ENCODE results near the gene DARS2.

- TF ChIP-seq CTCF (IDR thresholded peaks at IDR 0.05; ENCODE audit: low read depth, low read length) (no peak), POLR2A (IDR thresholded peaks at IDR 0.05; ENCODE audit: extremely low read depth, insufficient read length) (no peak), MAX (IDR thresholded peaks at IDR 0.05; ENCODE audit: low read depth, low read length) (no peak)
Measured at GRCh38 chr1:173779936-173780335, 44.5 kb upstream of the DARS2 start.
